ENCODE results near the gene UBAP2L.
"Not testable (repeated sequence)": the region's sequence is repeated elsewhere in the genome, so short reads cannot be mapped to it uniquely, and the experiment has no call there.

Gene UBAP2L

GRCh38 chr1:154312229-154313065, 91.7 kb downstream of the UBAP2L start:
- not testable (repeated sequence) for DNase-seq

- DNase-seq, result no peak
Observed at GRCh38 chr1:154313066-154313356, 92.3 kb downstream of the UBAP2L start.

GRCh38 chr1:154314226-154314625, 93.5 kb downstream of the UBAP2L start:
- not testable (repeated sequence) for DNase-seq

- no peak for DNase-seq
Observed at GRCh38 chr1:154316704-154317103, 95.9 kb downstream of the UBAP2L start.

GRCh38 chr1:154318386-154318785, 97.6 kb downstream of the UBAP2L start:
- no peak for DNase-seq

Data from fibroblast of skin of abdomen (primary cell).